Suprapubic skin (tissue), 4 donors: ENCODE results near the gene CDK15. TPM values are rescaled to one million over a fixed set of nuclear protein-coding genes. Genes with fewer than 3 reads are reported as not detected.

ENCODE experiments used
- DNase-seq, 2 donors: peaks; one replicate each; pipeline ENCODE4 v3.0.0-alpha.2; 2019; ENCODE audit warnings: low spot score in 2 of 2
- H3K27ac ChIP-seq: fragments of 200-600 bp; sonication (generic); one replicate; pipeline ENCODE4 v1.5.1; 2019
- H3K27me3 ChIP-seq: fragments of 200-600 bp; sonication (generic); one replicate; pipeline ENCODE4 v1.5.1; 2019
- H3K36me3 ChIP-seq: fragments of 200-600 bp; sonication (generic); one replicate; pipeline ENCODE4 v1.5.1; 2019
- H3K4me1 ChIP-seq: fragments of 200-600 bp; sonication (generic); one replicate; pipeline ENCODE4 v1.5.1; 2019
- H3K4me3 ChIP-seq: fragments of 200-600 bp; sonication (generic); one replicate; pipeline ENCODE4 v1.5.1; 2019; ENCODE audit warnings: mild to moderate bottlenecking
- H3K9me3 ChIP-seq: fragments of 200-600 bp; sonication (generic); one replicate; pipeline ENCODE4 v1.5.1; 2019
- EP300 ChIP-seq: sonication (generic); formaldehyde crosslinking; IDR thresholded peaks from one replicate; pipeline ENCODE4 v1.6.1; 2017; ENCODE audit warnings: antibody characterized with exemption
- POLR2A ChIP-seq, 2 donors: fragments of 450-650 bp; IDR thresholded peaks; one replicate each; pipeline ENCODE4 v1.6.1; 2017; ENCODE audit warnings: antibody characterized with exemption in 2 of 2, mild to moderate bottlenecking in 2 of 2, moderate library complexity in 2 of 2
- POLR2AphosphoS5 ChIP-seq, 3 donors: sonication (generic); formaldehyde crosslinking; IDR thresholded peaks; one replicate each; pipeline ENCODE4 v1.6.1; 2017; ENCODE audit warnings: antibody characterized with exemption in 3 of 3
- WGBS: methylation state at CpG from one replicate; pipeline ENCODE4 v1.1.5; 2018; 5-methylcytosine and 5-hydroxymethylcytosine counted together
- total RNA-seq, 4 donors: library from RNA; depleted of rRNA; stranded (reverse); fragments of >200 nt; gene quantifications; one replicate each; pipeline ENCODE4 v1.1.0, GENCODE V29; 2016
- TF ChIP-seq, protein P1 (sequence below), 2 donors: fragments of 200-600 bp in 1 of 2; fragments of 450-650 bp in 1 of 2; sonication (generic) in 1 of 2; IDR thresholded peaks; one replicate each; pipeline ENCODE4 v1.5.1; 2016 to 2019; ENCODE audit warnings: antibody characterized with exemption in 2 of 2, mild to moderate bottlenecking in 1 of 2, moderate library complexity in 1 of 2

CDK15 gene
- total RNA-seq, 4 donors from 2014 or later, result 0.13 to 0.97 (median 0.66) TPM

DNA sequence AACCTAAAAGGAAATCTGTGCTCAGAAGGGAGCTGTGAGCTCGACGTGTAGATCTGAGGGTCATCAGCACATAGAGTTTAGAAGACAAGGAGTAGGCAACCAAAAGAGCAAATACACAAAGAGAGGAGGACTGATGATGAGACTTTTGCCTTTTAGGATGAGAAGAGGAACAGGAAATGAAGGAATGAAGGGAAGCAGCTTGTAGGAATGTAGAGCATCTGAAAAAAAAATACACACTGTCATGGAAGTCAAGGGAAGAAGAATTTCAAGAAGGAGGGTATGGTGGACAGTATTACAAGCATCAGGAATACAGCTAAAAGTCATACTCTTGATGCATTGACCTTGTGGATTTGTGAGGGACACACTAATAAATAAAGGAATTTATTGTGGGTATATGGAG is 21.9 kb downstream of the CDK15 start:
- Histone ChIP-seq H3K4me3 (no peak overlapping the region), H3K27ac (no peak overlapping the region), H3K4me1 (no peaks in the 10 kb centered on the region), H3K9me3 (no peaks in the 10 kb centered on the region), H3K27me3 (no peaks in the 10 kb centered on the region), H3K36me3 (no peaks in the 10 kb centered on the region)
- 92% methylated on average over 2 of the region's 2 CpGs for WGBS
- TF ChIP-seq, protein P1, sequence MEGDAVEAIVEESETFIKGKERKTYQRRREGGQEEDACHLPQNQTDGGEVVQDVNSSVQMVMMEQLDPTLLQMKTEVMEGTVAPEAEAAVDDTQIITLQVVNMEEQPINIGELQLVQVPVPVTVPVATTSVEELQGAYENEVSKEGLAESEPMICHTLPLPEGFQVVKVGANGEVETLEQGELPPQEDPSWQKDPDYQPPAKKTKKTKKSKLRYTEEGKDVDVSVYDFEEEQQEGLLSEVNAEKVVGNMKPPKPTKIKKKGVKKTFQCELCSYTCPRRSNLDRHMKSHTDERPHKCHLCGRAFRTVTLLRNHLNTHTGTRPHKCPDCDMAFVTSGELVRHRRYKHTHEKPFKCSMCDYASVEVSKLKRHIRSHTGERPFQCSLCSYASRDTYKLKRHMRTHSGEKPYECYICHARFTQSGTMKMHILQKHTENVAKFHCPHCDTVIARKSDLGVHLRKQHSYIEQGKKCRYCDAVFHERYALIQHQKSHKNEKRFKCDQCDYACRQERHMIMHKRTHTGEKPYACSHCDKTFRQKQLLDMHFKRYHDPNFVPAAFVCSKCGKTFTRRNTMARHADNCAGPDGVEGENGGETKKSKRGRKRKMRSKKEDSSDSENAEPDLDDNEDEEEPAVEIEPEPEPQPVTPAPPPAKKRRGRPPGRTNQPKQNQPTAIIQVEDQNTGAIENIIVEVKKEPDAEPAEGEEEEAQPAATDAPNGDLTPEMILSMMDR (IDR thresholded peaks at IDR 0.05), result no peak
- TF ChIP-seq POLR2AphosphoS5 (IDR thresholded peaks at IDR 0.05) (no peak), POLR2A (IDR thresholded peaks at IDR 0.05) (no peak), EP300 (no peak)
- DNase-seq, result no peak

DNA sequence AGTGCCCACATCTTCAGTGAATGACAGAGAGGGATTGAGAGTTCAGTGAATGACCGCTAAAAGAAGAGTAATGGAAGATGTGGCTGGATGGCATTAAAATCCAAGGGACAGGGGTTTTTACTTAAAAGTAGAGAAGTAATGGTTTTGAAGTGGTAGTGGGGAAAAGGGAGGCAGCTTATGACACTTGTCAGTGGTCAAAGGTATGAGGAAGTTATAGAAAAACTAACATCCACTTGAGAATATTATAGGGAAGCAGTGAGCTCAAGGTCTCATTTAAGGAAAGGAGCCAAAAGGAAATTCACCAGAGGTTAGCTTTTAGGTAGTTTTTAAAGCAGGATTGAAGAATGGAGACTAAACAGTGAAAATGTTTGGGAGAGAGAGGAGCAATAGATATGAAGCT is 24.3 kb downstream of the CDK15 start:
- no peak overlapping the region for H3K27ac ChIP-seq
- H3K9me3 ChIP-seq, result no peaks in the 10 kb centered on the region
- H3K4me1 ChIP-seq, result no peaks in the 10 kb centered on the region
- WGBS, result 92% methylated on average over 1 of the region's 1 CpG
- H3K36me3 ChIP-seq, result no peaks in the 10 kb centered on the region
- DNase-seq, result no peak
- TF ChIP-seq, protein P1 (IDR thresholded peaks at IDR 0.05), result no peak
- no peak for TF ChIP-seq EP300
- TF ChIP-seq POLR2A (IDR thresholded peaks at IDR 0.05), result no peak
- no peak for TF ChIP-seq POLR2AphosphoS5 (IDR thresholded peaks at IDR 0.05)
- H3K27me3 ChIP-seq, result no peaks in the 10 kb centered on the region
- H3K4me3 ChIP-seq, result no peak overlapping the region

DNA sequence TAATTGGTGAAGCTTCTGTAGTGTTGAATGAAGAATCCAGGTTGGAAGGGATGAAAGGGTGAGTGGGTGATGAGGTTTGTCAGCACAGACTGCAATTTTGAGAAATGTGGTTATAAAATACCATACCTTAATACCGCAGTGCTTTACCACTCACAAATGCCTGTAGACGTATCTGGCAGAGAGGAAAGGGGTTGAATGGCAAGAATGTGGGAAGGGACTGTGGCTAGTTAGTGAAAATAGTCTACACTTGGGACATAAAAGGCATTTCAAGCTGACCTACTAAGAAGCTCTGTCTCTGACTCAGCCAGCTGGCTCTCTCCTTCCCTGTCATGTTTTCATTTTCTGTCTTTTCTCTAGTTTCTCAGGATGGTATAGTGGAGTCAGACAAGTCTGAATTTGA is 25.1 kb downstream of the CDK15 start:
- no peak for DNase-seq
- Histone ChIP-seq H3K27ac (no peak overlapping the region), H3K4me1 (no peaks in the 10 kb centered on the region), H3K9me3 (no peaks in the 10 kb centered on the region), H3K36me3 (no peaks in the 10 kb centered on the region), H3K27me3 (no peaks in the 10 kb centered on the region), H3K4me3 (no peak overlapping the region)
- WGBS, result 62% methylated on average over 2 of the region's 2 CpGs
- TF ChIP-seq POLR2A (IDR thresholded peaks at IDR 0.05) (no peak), EP300 (no peak), POLR2AphosphoS5 (IDR thresholded peaks at IDR 0.05) (no peak)
- TF ChIP-seq, protein P1 (IDR thresholded peaks at IDR 0.05), result no peak

DNA sequence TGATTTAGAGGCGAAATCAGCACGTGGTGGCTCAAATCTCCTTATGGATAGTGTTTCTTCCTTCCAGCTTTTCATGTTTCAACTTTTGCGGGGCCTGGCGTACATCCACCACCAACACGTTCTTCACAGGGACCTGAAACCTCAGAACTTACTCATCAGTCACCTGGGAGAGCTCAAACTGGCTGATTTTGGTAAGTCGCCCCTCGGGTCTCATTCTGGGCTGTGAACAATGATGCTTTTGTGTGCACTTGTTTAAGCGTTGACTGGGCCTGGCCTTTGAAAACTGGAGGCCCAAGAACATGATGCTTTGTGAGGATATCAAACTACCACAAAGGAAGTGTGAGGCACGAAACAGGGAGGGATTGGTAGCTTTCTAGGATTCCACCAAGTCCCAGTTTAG is 27.4 kb downstream of the CDK15 start:
- Histone ChIP-seq H3K36me3 (no peaks in the 10 kb centered on the region), H3K4me3 (no peak overlapping the region), H3K27ac (no peak overlapping the region), H3K27me3 (no peaks in the 10 kb centered on the region), H3K4me1 (no peaks in the 10 kb centered on the region), H3K9me3 (no peaks in the 10 kb centered on the region)
- 64% methylated on average over 9 of the region's 9 CpGs for WGBS
- no peak for TF ChIP-seq POLR2AphosphoS5 (IDR thresholded peaks at IDR 0.05)
- TF ChIP-seq, protein P1 (IDR thresholded peaks at IDR 0.05), result no peak
- no peak for TF ChIP-seq EP300
- TF ChIP-seq POLR2A (IDR thresholded peaks at IDR 0.05), result no peak
- no peak for DNase-seq

DNA sequence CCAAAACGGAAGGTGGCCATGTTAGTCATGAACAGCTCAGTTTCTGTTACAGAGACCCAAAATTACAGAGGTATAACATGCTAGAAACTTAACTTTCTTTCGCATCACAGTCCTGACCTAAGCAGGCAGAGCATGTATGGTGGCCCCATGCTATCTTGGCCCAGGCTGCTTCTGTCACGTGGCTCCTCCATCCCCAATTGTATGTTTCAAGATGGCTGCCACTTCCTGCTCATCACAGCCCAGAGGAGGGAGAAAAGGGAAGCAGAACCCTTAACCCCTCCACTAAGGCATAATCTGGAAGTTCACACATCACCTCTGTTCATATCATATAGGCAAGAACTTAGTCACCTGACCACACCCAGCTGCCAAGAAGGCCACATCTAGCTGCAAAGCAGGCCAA is 28.7 kb downstream of the CDK15 start:
- Histone ChIP-seq H3K4me1 (no peaks in the 10 kb centered on the region), H3K27me3 (no peaks in the 10 kb centered on the region), H3K27ac (no peak overlapping the region), H3K9me3 (no peaks in the 10 kb centered on the region), H3K36me3 (no peaks in the 10 kb centered on the region), H3K4me3 (no peak overlapping the region)
- no peak for TF ChIP-seq EP300
- no peak for TF ChIP-seq POLR2A (IDR thresholded peaks at IDR 0.05)
- no peak for TF ChIP-seq POLR2AphosphoS5 (IDR thresholded peaks at IDR 0.05)
- TF ChIP-seq, protein P1 (IDR thresholded peaks at IDR 0.05), result no peak
- no peak for DNase-seq
- 95% methylated on average over 3 of the region's 3 CpGs for WGBS
